Measurements from ENCODE around the gene POR. TPM values are rescaled to one million over a fixed set of nuclear protein-coding genes. Genes with fewer than 3 reads are reported as not detected.

Gene POR
- total and polyA plus RNA-seq, 2 donors (not counting 1 experiment from before 2014, with no cell fraction given): 68.4 to 78.4 TPM

DNA sequence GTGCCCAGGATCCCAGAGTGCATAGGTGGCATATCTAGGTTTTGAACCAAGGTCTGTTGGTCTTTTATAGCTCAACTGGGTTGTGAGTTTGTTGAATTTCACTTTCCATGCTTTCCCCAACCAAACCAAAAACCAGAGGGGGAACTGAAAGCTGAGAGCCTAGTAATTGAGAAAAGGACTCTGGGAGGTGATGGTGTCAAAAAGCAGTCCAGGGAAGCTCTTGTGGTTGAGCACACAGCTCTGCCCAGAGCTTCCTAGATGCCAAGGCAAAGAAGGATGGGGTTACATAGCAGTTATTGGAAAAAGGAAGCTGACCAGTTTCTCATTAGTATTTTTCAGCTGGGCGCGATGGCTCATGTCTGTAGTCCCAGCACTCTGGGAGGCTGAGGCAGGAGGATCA is 9.9 kb downstream of the POR start:
- intact Hi-C loops (cut with micrococcal nuclease): no loop called here
- POLR2A ChIA-PET: no interaction called here
- Mint-ChIP-seq H3K4me1 (peaks cover 28% of the 10 kb centered on the region), H3K27ac (no peak overlapping the region), H3K9me3 (ENCODE audit: insufficient read depth) (no peaks in the 10 kb centered on the region), H3K27me3 (no peaks in the 10 kb centered on the region), H3K4me3 (no peak overlapping the region)
- WGBS (ENCODE audit: insufficient coverage): 100% methylated on average over 2 of the region's 2 CpGs
- Histone ChIP-seq H3K9me3 (ENCODE audit: control extremely low read depth in 1 of 3, control insufficient read depth in 2 of 3, insufficient read depth in 1 of 3, low read length in 2 of 3) (no peaks in the 10 kb centered on the region), H3K27me3 (replicated peaks in 1 of 4; ENCODE audit: control extremely low read depth in 1 of 4, control insufficient read depth in 3 of 4, insufficient read depth in 4 of 4, low read length in 3 of 4) (no peaks in the 10 kb centered on the region), H3K79me2 (ENCODE audit: control insufficient read depth, insufficient read depth, low read length) (peaks cover 69% of the 10 kb centered on the region), H3K36me3 (replicated peaks in 1 of 2; ENCODE audit: control extremely low read depth in 1 of 2, control insufficient read depth in 1 of 2, extremely low read depth in 1 of 2, insufficient read depth in 2 of 2, low read length in 1 of 2) (no peaks in the 10 kb centered on the region), H3K9ac (ENCODE audit: low read length) (no peak overlapping the region), H4K20me1 (ENCODE audit: control insufficient read depth, insufficient read depth, low read length, poor library complexity, severe bottlenecking) (peaks cover 37% of the 10 kb centered on the region), H3K27ac (ENCODE audit: low read length in 2 of 2) (no peak overlapping the region), H3K4me2 (replicated peaks; ENCODE audit: low read depth, low read length, poor library complexity, severe bottlenecking) (no peak overlapping the region), H3K4me3 (ENCODE audit: control extremely low read depth in 1 of 5, extremely low read depth in 1 of 5, insufficient read depth in 1 of 5, low read depth in 2 of 5, low read length in 4 of 5) (no peak overlapping the region), H2AFZ (ENCODE audit: insufficient read depth, low read depth, low read length, poor library complexity, severe bottlenecking) (no peak overlapping the region), H3K4me1 (ENCODE audit: control insufficient read depth in 2 of 2, insufficient read depth in 2 of 2, low read length in 2 of 2) (peaks cover 8 to 11% of the 10 kb centered on the region in 2 donors)
- TF ChIP-seq EZH2 (IDR thresholded peaks at IDR 0.05; ENCODE audit: borderline replicate concordance, insufficient read depth, low read depth, low read length, poor library complexity, severe bottlenecking): no peak
- TF ChIP-seq, protein P1, sequence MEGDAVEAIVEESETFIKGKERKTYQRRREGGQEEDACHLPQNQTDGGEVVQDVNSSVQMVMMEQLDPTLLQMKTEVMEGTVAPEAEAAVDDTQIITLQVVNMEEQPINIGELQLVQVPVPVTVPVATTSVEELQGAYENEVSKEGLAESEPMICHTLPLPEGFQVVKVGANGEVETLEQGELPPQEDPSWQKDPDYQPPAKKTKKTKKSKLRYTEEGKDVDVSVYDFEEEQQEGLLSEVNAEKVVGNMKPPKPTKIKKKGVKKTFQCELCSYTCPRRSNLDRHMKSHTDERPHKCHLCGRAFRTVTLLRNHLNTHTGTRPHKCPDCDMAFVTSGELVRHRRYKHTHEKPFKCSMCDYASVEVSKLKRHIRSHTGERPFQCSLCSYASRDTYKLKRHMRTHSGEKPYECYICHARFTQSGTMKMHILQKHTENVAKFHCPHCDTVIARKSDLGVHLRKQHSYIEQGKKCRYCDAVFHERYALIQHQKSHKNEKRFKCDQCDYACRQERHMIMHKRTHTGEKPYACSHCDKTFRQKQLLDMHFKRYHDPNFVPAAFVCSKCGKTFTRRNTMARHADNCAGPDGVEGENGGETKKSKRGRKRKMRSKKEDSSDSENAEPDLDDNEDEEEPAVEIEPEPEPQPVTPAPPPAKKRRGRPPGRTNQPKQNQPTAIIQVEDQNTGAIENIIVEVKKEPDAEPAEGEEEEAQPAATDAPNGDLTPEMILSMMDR (IDR thresholded peaks at IDR 0.05): no peak
- no peak for ATAC-seq (ENCODE audit: low read depth)
- CTCF ChIA-PET: no interaction called here
- no peak for DNase-seq

DNA sequence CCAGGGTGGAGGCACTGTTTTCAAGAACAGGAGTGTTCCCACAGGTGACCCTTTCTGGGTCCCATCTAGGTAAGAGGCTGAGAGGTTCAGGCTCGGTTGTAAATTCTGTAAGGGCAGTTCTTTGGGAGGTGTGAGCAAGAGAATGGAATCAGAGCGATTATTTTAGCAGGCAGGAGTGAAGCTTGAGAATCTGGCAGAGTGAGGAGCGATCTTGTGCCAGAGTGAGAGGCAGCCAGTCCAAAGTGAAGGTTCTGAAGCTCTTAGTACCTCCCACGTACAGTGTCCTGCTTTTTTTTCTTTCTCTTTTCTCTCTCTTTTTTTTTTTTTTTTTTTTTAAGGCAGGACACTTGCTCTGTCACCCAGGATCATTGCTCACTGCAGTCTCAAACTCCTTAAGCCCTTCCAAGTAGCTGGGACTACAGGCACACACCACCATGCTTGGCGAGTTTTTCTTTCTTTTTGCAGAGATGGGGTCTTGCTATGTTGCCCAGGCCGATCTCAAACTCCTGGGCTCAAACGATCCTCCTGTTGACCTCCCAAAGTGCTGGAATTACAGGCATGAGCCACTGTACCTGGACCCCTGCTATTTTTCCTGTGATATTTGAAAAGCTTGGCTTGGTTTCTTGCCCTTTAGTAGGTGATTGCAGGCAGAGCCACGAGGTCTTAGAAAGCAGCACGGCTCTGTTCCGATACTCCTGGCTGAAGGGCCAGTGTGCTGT is 10.9 kb downstream of the POR start:
- Histone ChIP-seq H3K4me2 (replicated peaks; ENCODE audit: low read depth, low read length, poor library complexity, severe bottlenecking) (no peak overlapping the region), H2AFZ (ENCODE audit: insufficient read depth, low read depth, low read length, poor library complexity, severe bottlenecking) (no peak overlapping the region), H3K4me1 (ENCODE audit: control insufficient read depth in 2 of 2, insufficient read depth in 2 of 2, low read length in 2 of 2) (peaks cover 8 to 11% of the 10 kb centered on the region in 2 donors), H3K9me3 (ENCODE audit: control extremely low read depth in 1 of 3, control insufficient read depth in 2 of 3, insufficient read depth in 1 of 3, low read length in 2 of 3) (no peaks in the 10 kb centered on the region), H3K27ac (ENCODE audit: low read length in 2 of 2) (no peak overlapping the region), H4K20me1 (ENCODE audit: control insufficient read depth, insufficient read depth, low read length, poor library complexity, severe bottlenecking) (peaks cover 37% of the 10 kb centered on the region), H3K79me2 (ENCODE audit: control insufficient read depth, insufficient read depth, low read length) (peaks cover 70% of the 10 kb centered on the region), H3K9ac (ENCODE audit: low read length) (no peak overlapping the region), H3K27me3 (replicated peaks in 1 of 4; ENCODE audit: control extremely low read depth in 1 of 4, control insufficient read depth in 3 of 4, insufficient read depth in 4 of 4, low read length in 3 of 4) (no peaks in the 10 kb centered on the region), H3K36me3 (replicated peaks in 1 of 2; ENCODE audit: control extremely low read depth in 1 of 2, control insufficient read depth in 1 of 2, extremely low read depth in 1 of 2, insufficient read depth in 2 of 2, low read length in 1 of 2) (no peaks in the 10 kb centered on the region), H3K4me3 (ENCODE audit: control extremely low read depth in 1 of 5, extremely low read depth in 1 of 5, insufficient read depth in 1 of 5, low read depth in 2 of 5, low read length in 4 of 5) (no peak overlapping the region)
- DNase-seq: no peak
- TF ChIP-seq EZH2 (IDR thresholded peaks at IDR 0.05; ENCODE audit: borderline replicate concordance, insufficient read depth, low read depth, low read length, poor library complexity, severe bottlenecking): no peak
- TF ChIP-seq, protein P1 (IDR thresholded peaks at IDR 0.05): no peak
- H3K9me3 Mint-ChIP-seq (ENCODE audit: insufficient read depth): no peaks in the 10 kb centered on the region
- intact Hi-C loops (cut with micrococcal nuclease): no loop called here
- peaks cover 25% of the 10 kb centered on the region for H3K4me1 Mint-ChIP-seq
- no peak overlapping the region for H3K4me3 Mint-ChIP-seq
- H3K27ac Mint-ChIP-seq: no peak overlapping the region
- H3K27me3 Mint-ChIP-seq: no peaks in the 10 kb centered on the region
- POLR2A ChIA-PET: no interaction called here
- CTCF ChIA-PET: no interaction called here
- no peak for ATAC-seq (ENCODE audit: low read depth)
- WGBS (ENCODE audit: insufficient coverage): 92% methylated on average over 7 of the region's 10 CpGs
